Right lobe of liver (tissue), 6 donors: ENCODE data around the gene SORL1. TPM values are rescaled to one million over a fixed set of nuclear protein-coding genes. Genes with fewer than 3 reads are reported as not detected.
A peak's percentile ranks its signal among the peaks of the same experiment; 100 is the strongest.

ENCODE experiments used
- ATAC-seq, 4 donors: fragments of 200-7000 bp; cut with Tn5 transposase; one replicate each; pipeline ENCODE4 v1.9.1; 2020; ENCODE audit warnings: mild to moderate bottlenecking in 4 of 4, moderate library complexity in 4 of 4
- DNase-seq, 3 donors: peaks; one replicate each; pipeline ENCODE4 v3.0.0-alpha.2; 2020
- H3K27ac ChIP-seq, 3 donors: fragments of 200-600 bp; one replicate each; pipeline ENCODE4 v1.8.0; 2022
- H3K27me3 ChIP-seq, 2 donors: fragments of 200-600 bp; one replicate each; pipeline ENCODE4 v1.8.0; 2022
- H3K36me3 ChIP-seq, 4 donors: fragments of 200-600 bp; sonication (generic) in 1 of 4; one replicate each; pipeline versions ENCODE4 v1.5.1 to v1.8.0; 2017 to 2022; ENCODE audit warnings: control low read depth in 1 of 4
- H3K4me1 ChIP-seq, 4 donors: fragments of 200-600 bp; sonication (generic) in 1 of 4; one replicate each; pipeline versions ENCODE4 v1.5.1 to v1.8.0; 2017 to 2022; ENCODE audit warnings: control low read depth in 1 of 4
- H3K4me3 ChIP-seq, 3 donors: fragments of 200-600 bp; one replicate each; pipeline ENCODE4 v1.8.0; 2022
- H3K9me3 ChIP-seq, 4 donors: fragments of 200-600 bp; sonication (generic) in 1 of 4; one replicate each; pipeline versions ENCODE4 v1.5.1 to v1.8.0; 2017 to 2022; ENCODE audit warnings: control low read depth in 1 of 4
- CTCF ChIP-seq, 4 donors: fragments of 200-600 bp in 3 of 4; fragments of 450-650 bp in 1 of 4; IDR thresholded peaks; one replicate each; pipeline versions ENCODE4 v1.5.1 to v1.8.0; 2016 to 2022; ENCODE audit warnings: antibody characterized with exemption in 4 of 4, mild to moderate bottlenecking in 2 of 4
- POLR2A ChIP-seq: fragments of 450-650 bp; IDR thresholded peaks from one replicate; pipeline ENCODE4 v1.6.1; 2017; ENCODE audit warnings: antibody characterized with exemption, mild to moderate bottlenecking
- WGBS: methylation state at CpG from one replicate; pipeline ENCODE4 v1.1.6; 2018; ENCODE audit warnings: low coverage, low lambda C conversion rate; ENCODE audit not compliant: insufficient coverage; ENCODE audit errors: missing lambda C conversion rate; 5-methylcytosine and 5-hydroxymethylcytosine counted together
- intact Hi-C, 2 donors: fragments of 100-400 bp; cut with DNase I; formaldehyde crosslinking; loops; one replicate each; pipeline versions ENCODE4 v1.11.2 to v1.14.1; 2022
- total RNA-seq, 6 experiments: library from RNA; depleted of rRNA in 2 of 6; stranded (reverse); fragments of >200 nt in 2 of 6; fragmentation: NEBNext Ultra II Directional in 3 of 6; extraction: Animal tissue kit (Norgen Biotek cat#: 25700) in 3 of 6; gene quantifications; one replicate each; pipeline versions ENCODE4 v1.1.0 to v1.2.4, GENCODE V29; 2016 to 2023
- donor health status: DM: no; HTN: yes; CAD: no.
- donor health status: DM: no; HTN: no; CAD: no.
- donor health status: DM: no; HTN: no; CAD: no.
- donor health status: DM: no; HTN: yes; CAD: no.
- donor health status: DM: no; HTN: yes; CAD: no.

Gene SORL1
- total RNA-seq, 6 experiments from 2014 or later: 45.2 to 137 (median 73.8) TPM

DNA sequence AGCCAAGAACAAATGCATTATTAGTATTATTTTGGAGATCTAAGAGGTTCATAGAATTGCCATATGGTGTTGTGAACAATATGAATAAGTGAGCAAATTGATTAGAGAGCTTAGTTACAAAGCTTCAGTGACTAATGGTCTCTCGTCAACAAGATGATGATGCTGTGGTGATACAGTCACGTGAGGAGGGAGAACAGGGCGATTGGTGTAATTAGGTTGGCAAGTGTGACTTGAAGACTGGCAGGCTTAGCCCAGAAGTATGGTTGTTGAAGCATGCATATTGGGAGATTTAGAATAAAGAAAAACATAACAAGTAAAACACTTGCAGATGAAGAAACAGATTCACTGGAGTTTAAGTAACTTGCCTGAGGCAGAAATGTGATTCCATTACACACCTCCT lies 101.3 kb downstream of the SORL1 start:
- Histone ChIP-seq H3K27me3 (no peaks in the 10 kb centered on the region), H3K9me3 (no peaks in the 10 kb centered on the region), H3K4me1 (peaks cover 0 to 10% (median 5%) of the 10 kb centered on the region in 4 donors), H3K27ac (peak overlapping the region; percentile 54 to 64 (median 60)), H3K36me3 (peaks cover 0 to 75% (median 8%) of the 10 kb centered on the region in 4 donors), H3K4me3 (no peak overlapping the region)
- intact Hi-C loops: no loop called here
- ATAC-seq: peak in 1 of 4 donors; percentile 5
- no peak for DNase-seq
- 40% methylated on average over 3 of the region's 3 CpGs for WGBS
- TF ChIP-seq CTCF (IDR thresholded peaks at IDR 0.05): no peak
- TF ChIP-seq POLR2A: no peak

GRCh38 chr11:121553806-121554205 lies 101.7 kb downstream of the SORL1 start:
- peaks cover 0 to 75% (median 10%) of the 10 kb centered on the region in 4 donors for H3K36me3 ChIP-seq
- ATAC-seq (peak; percentile 93 to 99 (median 94)), DNase-seq (peak; percentile 95 to 97 (median 96))
- H3K27ac ChIP-seq: peak overlapping the region; percentile 64 to 77 (median 75)
- H3K9me3 ChIP-seq: no peaks in the 10 kb centered on the region
- no peak overlapping the region for H3K4me3 ChIP-seq
- WGBS: 22% methylated on average over 9 of the region's 11 CpGs
- no peaks in the 10 kb centered on the region for H3K27me3 ChIP-seq
- H3K4me1 ChIP-seq: peaks cover 0 to 10% (median 5%) of the 10 kb centered on the region in 4 donors
- intact Hi-C loops: no loop called here
- TF ChIP-seq POLR2A (peak; percentile 24), CTCF (IDR thresholded peaks at IDR 0.05) (no peak)

- Histone ChIP-seq H3K36me3 (peaks cover 0 to 76% (median 10%) of the 10 kb centered on the region in 4 donors), H3K27ac (peak overlapping the region; percentile 64 to 77 (median 75))
- intact Hi-C loops: no loop called here
Observed at GRCh38 chr11:121554552-121554951, 102.4 kb downstream of the SORL1 start.

GRCh38 chr11:121555121-121555520 lies 103.0 kb downstream of the SORL1 start:
- Histone ChIP-seq H3K9me3 (no peaks in the 10 kb centered on the region), H3K4me1 (peaks cover 0 to 19% (median 5%) of the 10 kb centered on the region in 4 donors), H3K4me3 (no peak overlapping the region), H3K27ac (no peak overlapping the region), H3K36me3 (peaks cover 0 to 73% (median 11%) of the 10 kb centered on the region in 4 donors), H3K27me3 (no peaks in the 10 kb centered on the region)
- ATAC-seq: no peak
- WGBS: 37% methylated on average over 5 of the region's 5 CpGs
- TF ChIP-seq POLR2A: no peak
- no peak for DNase-seq
- intact Hi-C loops: no loop called here

More at GRCh38 chr11:121554552-121554951, 102.4 kb downstream of the SORL1 start:
- ATAC-seq: no peak
- TF ChIP-seq CTCF (IDR thresholded peaks at IDR 0.05) (no peak), POLR2A (no peak)
- peaks cover 0 to 15% (median 5%) of the 10 kb centered on the region in 4 donors for H3K4me1 ChIP-seq
- H3K27me3 ChIP-seq: no peaks in the 10 kb centered on the region
- WGBS: 96% methylated on average over 2 of the region's 2 CpGs
- no peak overlapping the region for H3K4me3 ChIP-seq
- DNase-seq: no peak
- no peaks in the 10 kb centered on the region for H3K9me3 ChIP-seq

DNA sequence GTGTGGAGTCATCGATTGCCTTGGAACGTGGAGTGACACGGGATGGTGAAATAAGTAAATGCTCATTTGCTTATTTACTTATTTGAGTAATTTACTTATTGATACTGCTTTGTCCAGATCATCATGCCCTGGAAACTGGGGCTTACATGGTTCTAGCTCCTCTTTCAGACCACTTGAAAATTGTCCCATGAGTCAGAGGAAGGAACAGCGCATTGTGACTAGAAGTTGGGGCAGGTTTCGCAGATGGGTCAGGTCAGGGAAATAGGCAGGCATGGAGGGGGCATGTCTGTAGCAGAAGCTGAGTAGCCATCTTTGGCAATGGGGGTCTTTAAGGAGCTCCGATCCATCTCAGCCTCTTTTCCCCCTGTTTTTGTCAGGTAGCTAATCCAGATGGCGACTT lies 104.8 kb downstream of the SORL1 start:
- Histone ChIP-seq H3K27me3 (no peaks in the 10 kb centered on the region), H3K36me3 (peaks cover 0 to 56% (median 8%) of the 10 kb centered on the region in 4 donors), H3K4me3 (no peak overlapping the region), H3K4me1 (peaks cover 0 to 28% (median 10%) of the 10 kb centered on the region in 4 donors), H3K9me3 (no peaks in the 10 kb centered on the region), H3K27ac (peak overlapping the region in 1 of 3 donors; percentile 2)
- DNase-seq: no peak
- TF ChIP-seq CTCF (IDR thresholded peaks at IDR 0.05) (no peak), POLR2A (no peak)
- intact Hi-C loops: no loop called here
- 58% methylated on average over 5 of the region's 7 CpGs for WGBS
- ATAC-seq: peak in 1 of 4 donors; percentile 7
